SKM-1 treated with dmso at 0.1 percent for 144 hours (cell line): ENCODE measurements around the gene MISP.
"Not testable (repeated sequence)": the region's sequence is repeated elsewhere in the genome, so short reads cannot be mapped to it uniquely, and the experiment has no call there.

Experiments used
- DNase-seq: peaks from one replicate; lab custom pipeline; 2025; ENCODE audit not compliant: unreplicated experiment; lab: John Stamatoyannopoulos, UW

Gene MISP

DNA sequence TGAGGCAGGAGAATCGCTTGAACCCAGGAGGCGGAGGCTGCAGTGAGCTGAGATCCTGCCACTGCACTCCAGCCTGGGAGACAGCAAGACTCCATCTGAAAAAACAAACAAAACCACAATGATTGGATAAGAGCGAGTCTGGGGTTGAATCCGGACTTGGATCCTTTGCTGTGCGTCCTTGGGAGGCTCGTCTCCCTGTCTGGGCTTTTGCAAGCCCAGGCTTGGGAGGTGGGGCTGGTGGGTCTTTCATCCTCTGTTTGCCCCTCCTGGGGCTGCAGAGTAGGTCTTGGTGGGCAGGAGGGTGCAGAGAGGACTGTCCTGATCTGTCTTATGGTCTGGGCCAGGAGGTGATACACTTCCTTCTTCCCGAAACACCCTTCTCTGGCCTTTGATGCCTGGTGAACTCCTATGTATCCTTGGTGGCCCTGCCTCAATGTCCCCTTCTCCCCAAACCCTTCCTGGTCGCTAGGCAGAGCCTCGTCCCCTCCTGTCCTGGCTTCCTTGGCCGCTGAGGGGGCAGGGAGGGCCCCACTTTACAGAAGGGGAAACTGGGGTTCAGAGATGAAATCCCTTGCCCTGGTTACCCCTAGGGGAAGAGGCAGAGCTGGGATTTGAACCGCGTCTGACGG is 25.3 kb upstream of the MISP start:
- DNase-seq = no peak

- DNase-seq = no peak
These were observed 23.6 kb upstream of the MISP start for GRCh38 chr19:726993-727956.

DNA sequence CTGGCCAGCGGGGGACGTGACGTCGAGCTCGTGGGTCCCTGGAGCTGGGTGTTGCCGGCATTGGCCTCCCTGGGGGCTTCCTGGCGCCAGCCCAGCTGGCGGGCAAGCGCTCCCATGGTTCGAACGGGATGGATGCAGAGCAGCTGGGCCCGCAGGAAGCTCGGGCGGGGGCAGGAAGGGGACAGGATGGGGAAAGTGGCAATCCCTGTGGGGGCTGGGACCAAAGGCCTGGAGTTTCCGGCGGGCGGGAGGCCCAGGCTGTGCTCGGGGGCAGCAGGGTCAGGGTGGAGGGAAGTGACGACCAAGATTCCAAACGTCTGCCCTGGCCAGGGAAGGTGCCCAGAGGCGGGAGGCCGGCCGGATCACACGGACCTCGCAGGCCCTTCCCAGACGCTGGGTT is 22.9 kb upstream of the MISP start:
- DNase-seq = no peak

DNA sequence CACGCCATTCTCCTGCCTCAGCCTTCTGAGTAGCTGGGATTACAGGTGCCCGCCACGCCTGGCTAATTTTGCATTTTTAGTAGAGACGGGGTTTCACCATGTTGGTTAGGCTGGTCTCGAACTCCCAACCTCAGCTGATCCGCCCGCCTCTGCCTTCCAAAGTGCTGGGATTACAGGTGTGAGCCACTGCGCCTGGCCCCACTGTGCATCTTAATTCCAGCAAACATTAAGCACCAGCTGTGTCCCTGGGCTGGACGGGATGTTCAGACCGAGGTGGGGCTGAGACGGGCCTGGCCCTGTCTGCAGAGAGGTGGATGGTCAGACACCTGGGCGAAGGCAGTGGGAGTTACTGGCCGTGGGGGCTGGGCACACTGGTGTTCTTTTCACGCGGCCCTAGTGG is 21.3 kb upstream of the MISP start:
- not testable (repeated sequence) for DNase-seq

DNA sequence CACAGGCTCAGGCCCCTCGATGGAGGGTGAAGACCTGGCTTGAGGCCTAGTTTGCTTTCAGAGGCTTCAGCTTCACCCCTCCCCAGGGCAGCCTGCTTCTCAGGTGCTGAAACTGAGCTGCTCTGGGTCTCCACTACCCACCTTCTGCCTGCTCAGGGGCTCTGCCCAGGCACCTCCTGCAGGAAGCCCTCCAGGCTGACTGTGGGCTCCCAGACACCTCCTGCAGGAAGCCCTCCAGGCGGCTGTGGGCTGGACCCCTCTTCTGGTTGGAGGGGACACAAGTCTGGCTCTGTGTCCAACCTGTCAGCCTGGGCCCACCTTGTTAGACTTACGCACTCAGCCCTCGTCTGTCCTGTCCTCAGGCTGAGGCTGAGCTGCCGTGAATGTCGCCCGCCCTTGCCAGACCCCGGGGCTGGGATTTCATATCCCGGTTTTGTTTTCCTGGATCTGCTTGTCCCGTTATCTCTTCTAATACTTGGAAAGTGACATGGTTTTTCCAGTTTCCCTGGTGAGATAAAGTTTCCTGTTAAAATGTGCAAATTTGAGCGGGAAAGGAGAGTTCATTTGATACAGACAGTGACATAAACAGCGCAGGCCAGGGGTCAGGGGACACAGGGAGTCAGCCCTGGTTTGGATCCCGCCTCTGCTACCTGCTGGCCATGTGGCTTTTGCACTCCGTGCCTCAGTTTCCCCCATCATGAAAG is 20.8 kb upstream of the MISP start:
- DNase-seq = no peak

- no peak for DNase-seq
These were observed 19.9 kb upstream of the MISP start for GRCh38 chr19:731000-731399.

DNA sequence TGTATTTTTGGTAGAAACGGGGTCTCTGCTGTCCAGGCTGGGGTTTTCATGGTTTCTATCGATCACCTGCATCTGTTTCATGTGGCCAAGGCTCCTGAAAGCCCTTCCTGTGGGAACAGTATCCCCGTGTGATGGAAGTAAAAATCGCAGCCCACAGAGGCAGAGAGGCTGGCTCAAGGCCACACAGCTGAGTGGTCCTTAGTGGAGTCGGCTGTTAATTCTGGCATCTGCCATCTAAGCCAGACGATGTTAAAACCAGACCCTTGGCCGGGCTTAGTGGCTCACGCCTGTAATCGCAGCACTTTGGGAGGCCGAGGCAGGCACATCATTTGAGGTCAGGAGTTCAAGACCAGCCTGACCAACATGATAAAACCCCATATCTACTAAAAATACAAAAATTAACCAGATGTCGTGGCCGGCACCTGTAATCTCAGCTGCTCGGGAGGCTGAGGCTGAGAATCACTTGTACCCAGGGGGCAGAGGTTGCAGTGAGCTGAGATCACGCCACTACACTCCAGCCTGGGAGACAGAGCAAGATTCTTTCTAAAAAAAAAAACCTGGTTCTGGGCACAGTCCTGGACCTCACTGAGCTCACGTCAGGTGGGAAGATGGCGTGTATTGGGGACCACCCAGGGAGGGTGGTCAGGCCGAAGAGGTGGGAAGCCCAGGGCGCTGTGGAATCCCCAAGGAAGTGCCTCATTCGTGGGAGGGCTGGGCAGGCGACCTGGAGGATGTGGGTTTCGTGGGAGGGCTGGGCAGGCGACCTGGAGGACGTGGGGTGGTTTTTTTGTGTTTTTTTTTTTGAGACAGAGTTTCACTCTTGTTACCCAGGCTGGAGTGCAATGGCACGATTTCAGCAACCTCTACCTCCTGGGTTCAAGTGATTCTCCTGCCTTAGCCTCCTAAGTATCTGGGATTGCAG is 18.5 kb upstream of the MISP start:
- DNase-seq = no peak

DNA sequence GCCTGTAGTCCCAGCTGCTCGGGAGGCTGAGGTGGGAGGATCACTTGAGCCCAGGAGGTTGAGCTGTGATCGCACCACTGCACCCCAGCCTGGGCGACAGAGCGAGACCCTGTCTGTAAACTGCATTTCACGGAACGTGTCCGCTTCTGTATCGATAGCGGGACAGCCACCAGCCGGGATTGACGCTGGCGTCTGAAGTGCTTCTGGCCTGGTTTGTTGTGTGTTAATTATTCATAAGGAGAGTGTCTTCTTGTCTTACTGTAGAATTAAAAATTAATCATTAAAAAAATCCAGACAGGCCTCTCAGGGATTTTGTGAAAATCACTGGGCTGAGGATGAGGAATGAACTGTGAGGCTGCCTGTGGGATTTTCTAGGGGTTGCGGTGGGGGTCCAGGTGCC is 16.2 kb upstream of the MISP start:
- no peak for DNase-seq

GRCh38 chr19:736125-736524 is 14.8 kb upstream of the MISP start:
- no peak for DNase-seq

DNA sequence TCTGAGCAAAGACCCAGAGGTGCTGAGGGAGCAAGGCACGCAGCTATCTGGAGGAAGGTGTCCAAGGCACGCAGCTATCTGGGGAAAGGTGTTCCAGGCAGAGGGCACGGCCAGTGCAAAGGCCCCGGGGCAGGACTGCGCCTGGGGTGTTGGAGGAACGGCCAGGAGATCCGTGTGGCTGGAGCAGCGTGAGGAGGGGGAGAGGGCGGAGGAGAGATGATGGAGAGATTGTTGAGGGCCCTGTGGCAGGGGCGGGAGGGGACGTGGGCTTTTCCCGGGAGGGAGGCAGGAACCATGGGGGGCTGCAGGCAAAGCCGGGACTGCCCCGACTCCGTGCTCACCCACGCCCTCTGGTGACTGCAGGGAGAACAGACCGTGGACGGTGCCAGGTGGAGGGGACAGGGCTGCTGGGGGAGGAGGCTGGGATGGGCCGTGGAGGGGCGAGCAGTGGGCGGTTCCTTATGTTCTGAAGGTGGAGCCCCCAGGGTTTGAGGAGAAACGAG is 13.3 kb upstream of the MISP start:
- peak; percentile 36 for DNase-seq

- no peak for DNase-seq
These were observed 12.3 kb upstream of the MISP start for GRCh38 chr19:738509-739128.

DNA sequence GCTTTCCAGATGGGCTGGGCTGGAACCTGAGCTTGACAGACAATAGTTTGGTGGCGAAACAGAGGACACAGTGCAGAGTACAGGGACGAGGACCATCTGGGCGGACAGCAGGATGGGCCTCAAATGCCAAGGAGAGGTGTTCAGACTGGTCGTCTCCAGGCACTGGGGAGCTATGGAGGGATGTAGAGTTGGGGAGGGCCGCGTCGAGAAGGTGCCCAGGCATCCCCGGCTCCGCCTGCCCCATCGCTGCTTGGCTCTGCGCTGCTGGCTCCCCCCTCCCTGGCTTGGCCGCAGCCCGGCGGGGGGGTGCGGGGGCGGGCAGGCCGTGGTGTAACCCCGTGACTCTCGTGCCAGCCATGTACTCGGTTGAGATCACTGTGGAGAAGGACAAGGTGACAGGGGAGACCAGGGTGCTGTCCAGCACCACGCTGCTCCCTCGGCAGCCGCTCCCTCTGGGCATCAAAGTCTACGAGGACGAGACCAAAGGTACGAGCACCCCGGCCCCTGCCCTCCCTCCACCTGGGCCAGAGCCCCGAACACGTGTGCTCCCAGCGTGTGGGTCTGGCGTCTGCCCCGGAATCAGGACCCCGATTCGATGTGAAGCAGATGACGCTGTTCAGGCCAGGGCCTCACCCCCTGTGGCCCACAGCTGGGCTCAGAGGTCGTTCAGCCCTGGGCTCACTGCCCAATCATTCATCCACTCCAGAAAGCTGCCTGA is 10.8 kb upstream of the MISP start:
- DNase-seq = no peak

DNA sequence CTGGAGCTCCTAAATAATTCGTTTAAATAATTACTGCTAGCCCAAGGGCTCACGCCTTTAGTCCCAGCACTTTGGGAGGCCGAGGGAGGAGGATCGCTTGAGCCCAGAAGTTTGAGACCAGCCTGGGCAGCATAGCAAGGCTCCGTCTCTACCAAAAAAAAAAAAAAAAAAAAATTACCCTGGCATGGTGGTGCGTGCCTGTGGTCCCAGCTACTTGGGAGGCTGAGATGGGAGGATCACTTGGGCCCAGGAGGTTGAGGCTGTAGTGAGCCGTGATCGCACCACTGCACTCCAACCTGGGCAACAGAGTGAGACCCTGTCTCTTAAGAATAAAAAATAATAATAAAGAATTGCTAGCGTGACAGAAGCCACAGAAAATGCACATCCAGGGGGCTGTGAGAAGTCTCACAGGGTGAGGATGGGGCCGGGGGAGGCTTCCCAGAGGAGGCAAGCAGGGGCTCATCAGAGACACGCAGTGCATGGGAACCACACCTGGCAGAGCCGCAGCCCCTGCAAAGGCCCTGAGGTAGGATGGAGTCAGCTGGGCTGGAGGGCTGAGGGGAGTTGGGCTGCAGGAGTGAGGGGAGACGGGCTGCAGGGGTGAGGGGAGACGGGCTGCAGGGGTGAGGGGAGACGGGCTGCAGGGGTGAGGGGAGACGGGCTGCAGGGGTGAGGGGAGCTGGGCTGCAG is 10.0 kb upstream of the MISP start:
- not testable (repeated sequence) for DNase-seq

GRCh38 chr19:741506-742131 is 9.3 kb upstream of the MISP start:
- DNase-seq = peak; percentile 69

DNA sequence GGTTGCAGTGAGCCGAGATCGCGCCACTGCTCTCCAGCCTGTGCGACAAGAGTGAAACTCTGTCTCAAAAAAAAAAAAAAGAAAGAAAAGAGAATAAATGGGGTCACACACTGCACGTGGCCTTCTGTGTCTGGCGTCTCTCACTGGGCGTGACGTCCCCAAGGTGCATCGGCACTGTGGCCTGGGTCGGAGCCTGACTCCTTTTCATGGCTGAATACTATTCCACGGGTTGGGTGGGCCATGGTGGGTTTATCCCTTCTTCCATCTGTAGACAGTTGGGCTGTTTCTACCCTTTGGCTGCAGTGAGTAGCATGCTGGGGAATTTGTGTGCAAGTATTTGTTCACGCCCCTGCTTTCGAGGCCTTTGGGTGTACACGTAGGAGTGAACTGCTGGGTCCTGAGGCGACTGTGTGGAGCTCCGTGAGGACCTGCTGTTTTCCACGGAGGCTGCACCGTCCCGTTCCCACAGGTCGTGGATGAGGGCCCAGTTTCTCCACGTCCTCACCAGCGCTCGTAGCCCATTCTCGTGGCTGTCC is 8.3 kb upstream of the MISP start:
- DNase-seq = no peak

DNA sequence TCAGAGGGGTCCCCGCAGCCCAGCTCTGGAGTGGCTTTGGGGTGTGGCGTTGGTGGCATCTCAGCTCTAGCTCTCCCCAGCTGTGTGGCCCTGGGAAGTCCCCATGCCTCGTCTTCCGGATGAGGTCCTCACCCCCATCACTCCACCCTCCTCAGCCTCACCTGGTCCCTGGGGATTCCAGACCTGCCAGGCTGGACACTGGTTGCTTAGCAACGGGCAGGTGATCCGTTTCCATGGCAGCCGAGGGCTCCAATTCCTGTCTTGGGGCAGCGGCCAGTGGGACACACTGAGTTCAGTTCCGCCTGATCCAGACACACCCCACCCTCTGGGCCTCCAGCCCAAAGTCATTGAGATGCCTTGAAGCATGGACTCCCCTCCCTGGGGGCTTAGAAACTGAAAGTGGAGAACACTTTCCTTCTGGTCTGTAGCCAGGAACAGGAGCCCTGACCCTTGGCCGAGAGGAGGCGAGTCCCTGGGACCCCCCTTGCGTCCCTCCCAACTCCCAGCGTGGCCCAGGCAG is 7.7 kb upstream of the MISP start:
- DNase-seq = no peak

DNA sequence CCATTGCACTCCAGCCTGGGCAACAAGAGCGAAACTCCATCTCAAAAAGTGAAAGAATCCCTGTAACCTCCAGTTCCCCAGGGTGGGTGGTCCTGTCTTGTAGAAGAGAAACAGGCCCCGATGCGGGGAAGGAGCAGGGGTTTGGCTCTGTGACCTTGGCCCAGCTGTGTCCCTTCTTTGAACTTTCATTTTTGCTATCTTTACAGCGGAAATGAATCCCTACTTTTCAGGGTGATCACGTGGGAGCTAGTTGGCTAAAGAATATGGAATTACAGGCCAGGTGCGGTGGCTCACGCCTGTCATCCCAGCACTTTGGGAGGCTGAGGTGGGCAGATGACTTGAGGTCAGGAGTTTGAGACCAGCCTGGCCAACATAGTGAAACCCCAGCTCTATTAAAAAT is 5.8 kb upstream of the MISP start:
- DNase-seq = not testable (repeated sequence)
